Vein endothelial cell (primary cell): ENCODE data around the gene G3BP2. TPM values are rescaled to one million over a fixed set of nuclear protein-coding genes. Genes with fewer than 3 reads are reported as not detected.

Experiments used
- small RNA-seq: library from RNA; depleted of rRNA; stranded (forward); fragments of <200 nt; gene quantifications from one replicate; pipeline ENCODE3, GENCODE V24; 2012
- total RNA-seq: library from RNA; depleted of rRNA; stranded (reverse); fragments of >200 nt; gene quantifications from 2 replicates; pipeline ENCODE4 v1.2.3, GENCODE V29; 2012

The G3BP2 gene
- total RNA-seq: 220 and 229 TPM in 2 replicates

GRCh38 chr4:75673027-75673958, at the start of gene G3BP2:
G3BP2 (minus strand) TSS chr4:75673411; CDS start chr4:75662025, 11,386 bp downstream.

GRCh38 chr4:75630174-75630936, 42.9 kb downstream of the G3BP2 start, which contains the start of gene CDKL2:
CDKL2 (minus strand) TSS chr4:75630528; CDS start chr4:75625988, 4,540 bp downstream.

Small RNAs within 50 kb of the gene (small RNA-seq; reads per million reads assigned to genes)
- gene RF00019: not detected

Other genes with a start within 250 kb of the G3BP2 start
- 30.7 and 40.3 TPM in 2 replicates for gene RCHY1, start 159.0 kb downstream of the G3BP2 start, total RNA-seq
- 6.9 and 9.0 TPM in 2 replicates for gene THAP6, start 158.9 kb downstream of the G3BP2 start, total RNA-seq
- not detected in 2 replicates for gene ODAPH, start 117.3 kb downstream of the G3BP2 start, total RNA-seq
- gene CDKL2, start 42.9 kb downstream of the G3BP2 start, total RNA-seq: 0.29 and 0.65 TPM in 2 replicates
- gene USO1, start 51.2 kb upstream of the G3BP2 start, total RNA-seq: 86.8 and 88.8 TPM in 2 replicates
- not detected in 2 replicates for gene PPEF2, start 229.0 kb upstream of the G3BP2 start, total RNA-seq